NT2/D1 (cell line): Measurements from ENCODE around the gene OVOL1.

ENCODE experiments used
- SUZ12 ChIP-seq: IDR thresholded peaks from 2 replicates; pipeline ENCODE4 v1.6.1; 2011; ENCODE audit not compliant: insufficient read length, insufficient read depth; ENCODE audit errors: extremely low read depth
- YY1 ChIP-seq: IDR thresholded peaks from 2 replicates; pipeline ENCODE4 v1.6.1; 2011; ENCODE audit not compliant: insufficient read length, insufficient read depth
- ZNF274 ChIP-seq: IDR thresholded peaks from 2 replicates; pipeline ENCODE4 v1.6.1; 2011; ENCODE audit warnings: mild to moderate bottlenecking, low read depth, low read length

DNA sequence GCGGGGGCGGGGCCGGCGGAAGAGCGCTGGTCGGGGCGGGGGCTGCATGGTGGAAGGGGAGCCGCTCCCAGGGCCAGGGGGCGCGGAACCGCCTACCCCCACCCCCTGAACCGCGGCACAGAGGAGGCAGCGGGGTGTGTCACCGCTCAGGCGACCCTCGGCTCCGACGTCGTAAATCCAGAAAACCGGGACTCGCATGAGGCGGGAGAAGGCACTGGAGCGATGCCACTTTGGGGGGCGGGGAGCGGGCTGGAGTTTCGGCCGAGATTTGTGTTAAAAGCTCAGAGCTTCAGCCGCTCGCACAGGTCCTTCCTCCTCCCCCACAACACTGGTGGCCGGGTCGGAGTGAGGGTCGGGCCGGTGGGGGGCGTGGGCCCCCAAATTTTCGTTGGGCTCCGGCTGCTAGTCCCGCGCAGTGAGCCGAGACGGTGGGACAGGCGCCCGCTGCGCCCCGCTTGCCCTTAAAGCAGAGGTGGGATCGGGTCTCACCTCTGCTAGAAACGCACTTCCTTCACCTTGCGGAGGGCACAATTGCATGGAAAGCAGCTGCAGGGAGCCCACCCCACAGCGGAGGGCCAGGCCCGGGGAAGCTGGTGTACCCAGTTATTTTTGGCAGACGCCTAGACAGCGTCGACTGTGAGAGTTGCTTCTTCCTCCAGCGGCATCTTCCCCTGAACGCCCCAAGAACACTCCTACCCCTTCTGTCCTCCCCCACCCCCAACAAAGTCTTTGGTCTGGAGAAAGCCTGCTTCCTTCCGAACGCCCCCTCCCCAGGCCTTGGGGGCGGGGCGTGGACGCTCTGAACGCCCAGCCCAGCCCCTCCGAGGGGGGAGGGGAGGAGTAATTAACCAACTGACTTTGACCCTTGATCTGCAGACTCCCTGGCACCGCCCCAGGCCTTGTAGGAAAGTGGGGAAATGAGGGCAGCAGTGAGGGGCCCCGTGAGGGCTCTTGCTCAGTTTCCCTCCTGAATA is 1.1 kb downstream of the OVOL1 start:
- TF ChIP-seq SUZ12 (no peak), ZNF274 (no peak), YY1 (no peak)
